ENCODE data around the gene ARHGEF7.

ARHGEF7 gene

GRCh38 chr13:111314852-111315251 is 199.7 kb downstream of the ARHGEF7 start:
- DNase-seq: no peak

GRCh38 chr13:111315347-111315995 is 200.4 kb downstream of the ARHGEF7 start:
- DNase-seq: no peak

- no peak for DNase-seq
Observed at GRCh38 chr13:111316161-111316730, 201.1 kb downstream of the ARHGEF7 start.

GRCh38 chr13:111317042-111317550 is 202.0 kb downstream of the ARHGEF7 start:
- DNase-seq: no peak

- no peak for DNase-seq
Observed at GRCh38 chr13:111317571-111318345, 202.6 kb downstream of the ARHGEF7 start.

- no peak for DNase-seq
Observed at GRCh38 chr13:111318386-111318785, 203.3 kb downstream of the ARHGEF7 start.

- no peak for DNase-seq
Observed at GRCh38 chr13:111319521-111319920, 204.4 kb downstream of the ARHGEF7 start.

- DNase-seq: no peak
Observed at GRCh38 chr13:111319998-111320911, 205.1 kb downstream of the ARHGEF7 start, which contains the start of gene TEX29. TEX29 (plus strand) TSS chr13:111320642; CDS start chr13:111320891, 249 bp downstream.

- no peak for DNase-seq
Observed at GRCh38 chr13:111322001-111322915, 207.1 kb downstream of the ARHGEF7 start.

GRCh38 chr13:111322916-111323331 is 207.8 kb downstream of the ARHGEF7 start:
- DNase-seq: no peak

GRCh38 chr13:111323549-111323948 is 208.4 kb downstream of the ARHGEF7 start:
- DNase-seq: no peak

- DNase-seq: no peak
Observed at GRCh38 chr13:111323950-111324651, 209.0 kb downstream of the ARHGEF7 start.

GRCh38 chr13:111324736-111325135 is 209.6 kb downstream of the ARHGEF7 start:
- DNase-seq: no peak

- DNase-seq: no peak
Observed at GRCh38 chr13:111325146-111325890, 210.2 kb downstream of the ARHGEF7 start.

- DNase-seq: no peak
Observed at GRCh38 chr13:111325941-111326620, 211.0 kb downstream of the ARHGEF7 start.

- no peak for DNase-seq
Observed at GRCh38 chr13:111326621-111326965, 211.5 kb downstream of the ARHGEF7 start.

GRCh38 chr13:111326981-111327642 is 212.0 kb downstream of the ARHGEF7 start:
- no peak for DNase-seq

- no peak for DNase-seq
Observed at GRCh38 chr13:111327730-111328573, 212.8 kb downstream of the ARHGEF7 start.

Measured in stimulated activated CD4-positive, alpha-beta T cell treated with anti-CD3 and anti-CD28 coated beads, Interleukin-4, amount 100 ng/mL, for 1 hour (primary cell).